ENCODE measurements around the gene MMP17. TPM values are rescaled to one million over a fixed set of nuclear protein-coding genes. Genes with fewer than 3 reads are reported as not detected.

The MMP17 gene
- total and polyA plus RNA-seq, 2 donors (not counting 1 experiment from before 2014, with no cell fraction given), result 14.8 to 140 TPM

GRCh38 chr12:131835616-131836171 lies 7.5 kb downstream of the MMP17 start:
- ChIA-PET POLR2A (no interaction called here), CTCF (interaction anchor here (1.1 to 2.6 kb wide), 4 partner anchors 94 to 167 kb away, joined by 3 to 8 read pairs (median 4); partner anchors contain the start of gene EP400)
- no peaks in the 10 kb centered on the region for H3K9me3 Mint-ChIP-seq (ENCODE audit: insufficient read depth)
- no peak overlapping the region for H3K4me2 ChIP-seq (replicated peaks; ENCODE audit: low read depth, low read length, poor library complexity, severe bottlenecking)
- H3K27ac Mint-ChIP-seq, result no peak overlapping the region
- peaks cover 11% of the 10 kb centered on the region for H3K27me3 Mint-ChIP-seq
- ATAC-seq (ENCODE audit: low read depth), result no peak
- DNase-seq, result peak; percentile 13
- H3K9ac ChIP-seq (ENCODE audit: low read length), result no peak overlapping the region
- no peak for TF ChIP-seq EZH2 (IDR thresholded peaks at IDR 0.05; ENCODE audit: borderline replicate concordance, insufficient read depth, low read depth, low read length, poor library complexity, severe bottlenecking)
- TF ChIP-seq, protein P1, sequence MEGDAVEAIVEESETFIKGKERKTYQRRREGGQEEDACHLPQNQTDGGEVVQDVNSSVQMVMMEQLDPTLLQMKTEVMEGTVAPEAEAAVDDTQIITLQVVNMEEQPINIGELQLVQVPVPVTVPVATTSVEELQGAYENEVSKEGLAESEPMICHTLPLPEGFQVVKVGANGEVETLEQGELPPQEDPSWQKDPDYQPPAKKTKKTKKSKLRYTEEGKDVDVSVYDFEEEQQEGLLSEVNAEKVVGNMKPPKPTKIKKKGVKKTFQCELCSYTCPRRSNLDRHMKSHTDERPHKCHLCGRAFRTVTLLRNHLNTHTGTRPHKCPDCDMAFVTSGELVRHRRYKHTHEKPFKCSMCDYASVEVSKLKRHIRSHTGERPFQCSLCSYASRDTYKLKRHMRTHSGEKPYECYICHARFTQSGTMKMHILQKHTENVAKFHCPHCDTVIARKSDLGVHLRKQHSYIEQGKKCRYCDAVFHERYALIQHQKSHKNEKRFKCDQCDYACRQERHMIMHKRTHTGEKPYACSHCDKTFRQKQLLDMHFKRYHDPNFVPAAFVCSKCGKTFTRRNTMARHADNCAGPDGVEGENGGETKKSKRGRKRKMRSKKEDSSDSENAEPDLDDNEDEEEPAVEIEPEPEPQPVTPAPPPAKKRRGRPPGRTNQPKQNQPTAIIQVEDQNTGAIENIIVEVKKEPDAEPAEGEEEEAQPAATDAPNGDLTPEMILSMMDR (IDR thresholded peaks at IDR 0.05), result no peak
- peaks cover 24% of the 10 kb centered on the region for H3K79me2 ChIP-seq (ENCODE audit: control insufficient read depth, insufficient read depth, low read length)
- peaks cover 0 to 2% (median 0%) of the 10 kb centered on the region in 3 donors for H3K9me3 ChIP-seq (ENCODE audit: control extremely low read depth in 1 of 3, control insufficient read depth in 2 of 3, insufficient read depth in 1 of 3, low read length in 2 of 3)
- peaks cover 12% of the 10 kb centered on the region for H3K4me1 Mint-ChIP-seq
- no peak overlapping the region for H2AFZ ChIP-seq (ENCODE audit: insufficient read depth, low read depth, low read length, poor library complexity, severe bottlenecking)
- H3K27ac ChIP-seq (ENCODE audit: low read length in 2 of 2), result no peak overlapping the region
- peaks cover 41% of the 10 kb centered on the region for H4K20me1 ChIP-seq (ENCODE audit: control insufficient read depth, insufficient read depth, low read length, poor library complexity, severe bottlenecking)
- intact Hi-C loops (cut with micrococcal nuclease), result loop anchor here (1.0 to 10.0 kb wide), 2 partner anchors 114 to 231 kb away; partner anchors contain the start of gene EP400
- H3K27me3 ChIP-seq (replicated peaks in 1 of 4; ENCODE audit: control extremely low read depth in 1 of 4, control insufficient read depth in 3 of 4, insufficient read depth in 4 of 4, low read length in 3 of 4), result peaks cover 0 to 5% (median under 1%) of the 10 kb centered on the region in 4 experiments
- H3K4me3 Mint-ChIP-seq, result no peak overlapping the region
- H3K36me3 ChIP-seq (replicated peaks in 1 of 2; ENCODE audit: control extremely low read depth in 1 of 2, control insufficient read depth in 1 of 2, extremely low read depth in 1 of 2, insufficient read depth in 2 of 2, low read length in 1 of 2), result no peaks in the 10 kb centered on the region
- peaks cover 8% of the 10 kb centered on the region in 2 donors for H3K4me1 ChIP-seq (ENCODE audit: control insufficient read depth in 2 of 2, insufficient read depth in 2 of 2, low read length in 2 of 2)
- 90% methylated on average over 6 of the region's 7 CpGs for WGBS (ENCODE audit: insufficient coverage)
- H3K4me3 ChIP-seq (ENCODE audit: control extremely low read depth in 1 of 5, extremely low read depth in 1 of 5, insufficient read depth in 1 of 5, low read depth in 2 of 5, low read length in 4 of 5), result no peak overlapping the region

DNA sequence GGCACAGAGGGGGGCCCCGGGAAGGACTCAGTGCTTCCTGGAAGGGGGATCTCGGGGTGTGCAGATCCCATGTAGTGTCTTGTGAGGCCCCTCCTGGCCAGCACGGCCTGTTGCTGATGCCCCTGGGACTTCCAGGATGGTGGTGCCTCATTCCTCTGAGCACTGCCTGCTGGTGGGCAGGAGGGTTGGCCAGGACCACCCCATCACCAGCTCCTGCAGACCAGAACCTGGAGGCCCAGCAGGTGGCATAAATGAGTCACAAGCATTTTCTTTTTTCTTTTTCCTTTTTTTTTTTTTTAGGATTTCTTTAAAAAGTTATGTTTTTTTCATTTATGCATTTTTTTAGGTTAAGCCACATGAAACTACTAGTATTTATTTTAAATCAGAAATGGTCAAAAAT lies 8.0 kb downstream of the MMP17 start:
- DNase-seq (peak; percentile 15), ATAC-seq (ENCODE audit: low read depth) (no peak)
- WGBS (ENCODE audit: insufficient coverage), result 75% methylated on average over 2 of the region's 3 CpGs
- no peak for TF ChIP-seq EZH2 (IDR thresholded peaks at IDR 0.05; ENCODE audit: borderline replicate concordance, insufficient read depth, low read depth, low read length, poor library complexity, severe bottlenecking)
- TF ChIP-seq, protein P1 (IDR thresholded peaks at IDR 0.05), result no peak
- CTCF ChIA-PET, result interaction anchor here (1.1 to 2.6 kb wide), 4 partner anchors 94 to 167 kb away, joined by 3 to 8 read pairs (median 4); partner anchors contain the start of gene EP400
- peaks cover 7% of the 10 kb centered on the region for H3K4me1 Mint-ChIP-seq
- H3K27me3 Mint-ChIP-seq, result peaks cover 7% of the 10 kb centered on the region
- Histone ChIP-seq H3K27ac (ENCODE audit: low read length in 2 of 2) (no peak overlapping the region), H3K36me3 (replicated peaks in 1 of 2; ENCODE audit: control extremely low read depth in 1 of 2, control insufficient read depth in 1 of 2, extremely low read depth in 1 of 2, insufficient read depth in 2 of 2, low read length in 1 of 2) (peaks cover 0 to 4% of the 10 kb centered on the region in 2 experiments), H3K4me1 (ENCODE audit: control insufficient read depth in 2 of 2, insufficient read depth in 2 of 2, low read length in 2 of 2) (peaks cover 3 to 4% of the 10 kb centered on the region in 2 donors), H3K9ac (ENCODE audit: low read length) (no peak overlapping the region), H3K4me2 (replicated peaks; ENCODE audit: low read depth, low read length, poor library complexity, severe bottlenecking) (no peak overlapping the region), H3K79me2 (ENCODE audit: control insufficient read depth, insufficient read depth, low read length) (peaks cover 19% of the 10 kb centered on the region), H3K9me3 (ENCODE audit: control extremely low read depth in 1 of 3, control insufficient read depth in 2 of 3, insufficient read depth in 1 of 3, low read length in 2 of 3) (no peaks in the 10 kb centered on the region), H3K27me3 (replicated peaks in 1 of 4; ENCODE audit: control extremely low read depth in 1 of 4, control insufficient read depth in 3 of 4, insufficient read depth in 4 of 4, low read length in 3 of 4) (peaks cover 0 to 3% (median 0%) of the 10 kb centered on the region in 4 experiments), H2AFZ (ENCODE audit: insufficient read depth, low read depth, low read length, poor library complexity, severe bottlenecking) (no peak overlapping the region), H3K4me3 (ENCODE audit: control extremely low read depth in 1 of 5, extremely low read depth in 1 of 5, insufficient read depth in 1 of 5, low read depth in 2 of 5, low read length in 4 of 5) (no peak overlapping the region), H4K20me1 (ENCODE audit: control insufficient read depth, insufficient read depth, low read length, poor library complexity, severe bottlenecking) (peaks cover 36% of the 10 kb centered on the region)
- no peak overlapping the region for H3K4me3 Mint-ChIP-seq
- no peak overlapping the region for H3K27ac Mint-ChIP-seq
- intact Hi-C loops (cut with micrococcal nuclease), result loop anchor here (1.0 to 10.0 kb wide), 2 partner anchors 113 to 231 kb away; partner anchors contain the start of gene EP400
- POLR2A ChIA-PET, result no interaction called here
- no peaks in the 10 kb centered on the region for H3K9me3 Mint-ChIP-seq (ENCODE audit: insufficient read depth)
